D721Med (cell line): Measurements from ENCODE around the gene FCN2.

ENCODE experiments used
- DNase-seq: peaks from one replicate; pipeline ENCODE4 v3.0.0; 2011; ENCODE audit warnings: low spot score; ENCODE audit not compliant: insufficient read length
- FAIRE-seq: peaks from 2 replicates; lab custom pipeline; 2011; peaks lifted over from hg19 to GRCh38; lab: Jason Lieb, UNC
- CTCF ChIP-seq: IDR thresholded peaks from 2 replicates; pipeline ENCODE4 v1.5.1; 2012; ENCODE audit warnings: mild to moderate bottlenecking, control low read depth; ENCODE audit not compliant: insufficient read depth; ENCODE audit errors: missing control alignments

The FCN2 gene

GRCh38 chr9:134890155-134890495, 9.5 kb downstream of the FCN2 start:
- no peak for TF ChIP-seq CTCF
- DNase-seq (no peak), FAIRE-seq (no peak)

- no peak for DNase-seq
- TF ChIP-seq CTCF, result no peak
- FAIRE-seq, result no peak
Observed at GRCh38 chr9:134891053-134891452, 10.4 kb downstream of the FCN2 start.

GRCh38 chr9:134891713-134892112, 11.1 kb downstream of the FCN2 start:
- no peak for DNase-seq
- no peak for TF ChIP-seq CTCF
- FAIRE-seq, result no peak

GRCh38 chr9:134892221-134892620, 11.6 kb downstream of the FCN2 start:
- FAIRE-seq (no peak), DNase-seq (no peak)
- no peak for TF ChIP-seq CTCF

- no peak for TF ChIP-seq CTCF
- DNase-seq, result no peak
- FAIRE-seq, result no peak
Observed at GRCh38 chr9:134892820-134893420, 12.3 kb downstream of the FCN2 start.

GRCh38 chr9:134894136-134894860, 13.7 kb downstream of the FCN2 start:
- DNase-seq, result no peak
- FAIRE-seq, result no peak
- no peak for TF ChIP-seq CTCF

GRCh38 chr9:134895097-134895496, 14.5 kb downstream of the FCN2 start:
- no peak for TF ChIP-seq CTCF

More at GRCh38 chr9:134895097-134895496, 14.5 kb downstream of the FCN2 start:
- FAIRE-seq (no peak), DNase-seq (no peak)
